GM12891 (cell line): ENCODE data around the gene ANKAR.

Source experiments
- PAX5 ChIP-seq: IDR thresholded peaks from 2 replicates; pipeline ENCODE4 v1.6.1; 2011; ENCODE audit warnings: low read length, moderate library complexity, mild to moderate bottlenecking; ENCODE audit not compliant: insufficient read depth, severe bottlenecking
- POLR2A ChIP-seq: IDR thresholded peaks from 2 replicates; pipeline ENCODE4 v1.6.1; 2011; ENCODE audit warnings: low read depth, low read length, control low read depth
- POLR2AphosphoS5 ChIP-seq: IDR thresholded peaks from 2 replicates; pipeline ENCODE4 v1.6.1; 2011; ENCODE audit warnings: low read depth, low read length, control low read depth
- SPI1 ChIP-seq: IDR thresholded peaks from 2 replicates; pipeline ENCODE4 v1.6.1; 2011; ENCODE audit warnings: low read depth, low read length, control low read depth

GRCh38 chr2:189661957-189662321 is 12.5 kb upstream of the ANKAR start:
- TF ChIP-seq POLR2A: no peak
- no peak for TF ChIP-seq SPI1
- TF ChIP-seq POLR2AphosphoS5: no peak
- no peak for TF ChIP-seq PAX5
